Immature natural killer cell (primary cell): ENCODE results near the gene NPTX2. TPM values are rescaled to one million over a fixed set of nuclear protein-coding genes. Genes with fewer than 3 reads are reported as not detected.

Experiments used
- DNase-seq, 3 donors: peaks; one replicate each; pipeline ENCODE4 v3.0.0; 2022; ENCODE audit warnings: mixed read lengths in 1 of 3
- H3K27ac Mint-ChIP-seq, 6 donors: one replicate each; pipeline ENCODE4 v1.8.0; 2020; ENCODE audit warnings: mixed read lengths in 6 of 6, mild to moderate bottlenecking in 5 of 6, inconsistent platforms in 4 of 6, moderate library complexity in 3 of 6
- H3K27me3 Mint-ChIP-seq, 3 donors: one replicate each; pipeline ENCODE4 v1.8.0; 2020 to 2021; ENCODE audit warnings: low read depth in 3 of 3, mild to moderate bottlenecking in 3 of 3, mixed read lengths in 3 of 3, moderate library complexity in 3 of 3, inconsistent platforms in 1 of 3
- H3K36me3 Mint-ChIP-seq, 3 donors: one replicate each; pipeline ENCODE4 v1.8.0; 2020; ENCODE audit warnings: mixed read lengths in 3 of 3, inconsistent platforms in 2 of 3, mild to moderate bottlenecking in 2 of 3
- H3K4me1 Mint-ChIP-seq, 2 donors: one replicate each; pipeline ENCODE4 v1.8.0; 2020; ENCODE audit warnings: inconsistent platforms in 2 of 2, mild to moderate bottlenecking in 2 of 2, mixed read lengths in 2 of 2, moderate library complexity in 1 of 2
- H3K4me3 Mint-ChIP-seq, 5 donors: one replicate each; pipeline ENCODE4 v1.8.0; 2020; ENCODE audit warnings: mild to moderate bottlenecking in 5 of 5, mixed read lengths in 5 of 5, inconsistent platforms in 3 of 5, moderate library complexity in 3 of 5
- H3K9me3 Mint-ChIP-seq, 6 donors: one replicate each; pipeline ENCODE4 v1.8.0; 2020; ENCODE audit warnings: mild to moderate bottlenecking in 6 of 6, mixed read lengths in 6 of 6, inconsistent platforms in 4 of 6, moderate library complexity in 3 of 6
- polyA plus RNA-seq, 3 donors: library from polyadenylated mRNA; unstranded; fragments of 300-500 nt; fragmentation: Illumina TruSeq; gene quantifications; one replicate each; pipeline ENCODE4 v1.2.3, GENCODE V29; 2021

NPTX2 gene
- polyA plus RNA-seq, 3 donors from 2014 or later: not detected

GRCh38 chr7:98651760-98652159 is 34.7 kb downstream of the NPTX2 start:
- Mint-ChIP-seq H3K4me3 (no peak overlapping the region), H3K9me3 (no peaks in the 10 kb centered on the region), H3K4me1 (no peaks in the 10 kb centered on the region), H3K36me3 (no peaks in the 10 kb centered on the region), H3K27ac (no peak overlapping the region), H3K27me3 (peaks cover 0 to 2% (median 0%) of the 10 kb centered on the region in 3 donors)
- DNase-seq: no peak

- H3K36me3 Mint-ChIP-seq: no peaks in the 10 kb centered on the region
- no peaks in the 10 kb centered on the region for H3K9me3 Mint-ChIP-seq
Observed at GRCh38 chr7:98653601-98654310, 36.7 kb downstream of the NPTX2 start.

GRCh38 chr7:98654524-98655272 is 37.6 kb downstream of the NPTX2 start:
- Mint-ChIP-seq H3K27me3 (peaks cover 0 to 1% (median 0%) of the 10 kb centered on the region in 3 donors), H3K27ac (no peak overlapping the region)

More at GRCh38 chr7:98653601-98654310, 36.7 kb downstream of the NPTX2 start:
- Mint-ChIP-seq H3K4me1 (no peaks in the 10 kb centered on the region), H3K27me3 (peaks cover 0 to 2% (median 0%) of the 10 kb centered on the region in 3 donors), H3K4me3 (no peak overlapping the region), H3K27ac (no peak overlapping the region)
- no peak for DNase-seq

GRCh38 chr7:98655611-98656010 is 38.5 kb downstream of the NPTX2 start:
- no peaks in the 10 kb centered on the region for H3K9me3 Mint-ChIP-seq
- no peaks in the 10 kb centered on the region for H3K4me1 Mint-ChIP-seq
- H3K4me3 Mint-ChIP-seq: no peak overlapping the region
- no peaks in the 10 kb centered on the region for H3K36me3 Mint-ChIP-seq
- no peak overlapping the region for H3K27ac Mint-ChIP-seq
- peaks cover 0 to 1% (median 0%) of the 10 kb centered on the region in 3 donors for H3K27me3 Mint-ChIP-seq
- DNase-seq: no peak

More at GRCh38 chr7:98654524-98655272, 37.6 kb downstream of the NPTX2 start:
- Mint-ChIP-seq H3K9me3 (no peaks in the 10 kb centered on the region), H3K4me3 (no peak overlapping the region), H3K36me3 (no peaks in the 10 kb centered on the region), H3K4me1 (no peaks in the 10 kb centered on the region)
- DNase-seq: no peak

- no peaks in the 10 kb centered on the region for H3K9me3 Mint-ChIP-seq
- no peak overlapping the region for H3K27ac Mint-ChIP-seq
- DNase-seq: no peak
- no peak overlapping the region for H3K4me3 Mint-ChIP-seq
- H3K27me3 Mint-ChIP-seq: peaks cover 0 to 1% (median 0%) of the 10 kb centered on the region in 3 donors
- H3K4me1 Mint-ChIP-seq: no peaks in the 10 kb centered on the region
- H3K36me3 Mint-ChIP-seq: no peaks in the 10 kb centered on the region
Observed at GRCh38 chr7:98656899-98657298, 39.8 kb downstream of the NPTX2 start.

- Mint-ChIP-seq H3K27me3 (peaks cover 0 to 1% (median 0%) of the 10 kb centered on the region in 3 donors), H3K36me3 (no peaks in the 10 kb centered on the region), H3K4me3 (no peak overlapping the region), H3K4me1 (no peaks in the 10 kb centered on the region), H3K27ac (no peak overlapping the region), H3K9me3 (no peaks in the 10 kb centered on the region)
- no peak for DNase-seq
Observed at GRCh38 chr7:98657736-98658135, 40.7 kb downstream of the NPTX2 start.

- no peak for DNase-seq
- Mint-ChIP-seq H3K36me3 (no peaks in the 10 kb centered on the region), H3K9me3 (peaks cover 0 to 4% (median 0%) of the 10 kb centered on the region in 6 donors), H3K27ac (no peak overlapping the region), H3K4me3 (no peak overlapping the region), H3K4me1 (no peaks in the 10 kb centered on the region), H3K27me3 (peaks cover 3 to 7% (median 6%) of the 10 kb centered on the region in 3 donors)
Observed at GRCh38 chr7:98659756-98660155, 42.7 kb downstream of the NPTX2 start.

GRCh38 chr7:98661607-98662006 is 44.5 kb downstream of the NPTX2 start:
- Mint-ChIP-seq H3K9me3 (peaks cover 0 to 4% (median 0%) of the 10 kb centered on the region in 6 donors), H3K27ac (no peak overlapping the region), H3K27me3 (peaks cover 3 to 7% (median 6%) of the 10 kb centered on the region in 3 donors), H3K36me3 (no peaks in the 10 kb centered on the region), H3K4me3 (no peak overlapping the region), H3K4me1 (no peaks in the 10 kb centered on the region)
- no peak for DNase-seq

- DNase-seq: no peak
- H3K36me3 Mint-ChIP-seq: no peaks in the 10 kb centered on the region
- H3K9me3 Mint-ChIP-seq: peaks cover 0 to 4% (median 0%) of the 10 kb centered on the region in 6 donors
- peaks cover 3 to 7% (median 6%) of the 10 kb centered on the region in 3 donors for H3K27me3 Mint-ChIP-seq
- H3K27ac Mint-ChIP-seq: no peak overlapping the region
- H3K4me1 Mint-ChIP-seq: no peaks in the 10 kb centered on the region
- no peak overlapping the region for H3K4me3 Mint-ChIP-seq
Observed at GRCh38 chr7:98662289-98662688, 45.2 kb downstream of the NPTX2 start.

GRCh38 chr7:98664882-98665281 is 47.8 kb downstream of the NPTX2 start:
- Mint-ChIP-seq H3K27ac (no peak overlapping the region), H3K9me3 (peaks cover 0 to 4% (median 0%) of the 10 kb centered on the region in 6 donors), H3K4me1 (no peaks in the 10 kb centered on the region), H3K36me3 (no peaks in the 10 kb centered on the region), H3K4me3 (no peak overlapping the region), H3K27me3 (peaks cover 3 to 7% (median 5%) of the 10 kb centered on the region in 3 donors)
- DNase-seq: no peak

GRCh38 chr7:98668255-98668654 is 51.2 kb downstream of the NPTX2 start:
- Mint-ChIP-seq H3K9me3 (peaks cover 0 to 6% (median 0%) of the 10 kb centered on the region in 6 donors), H3K27ac (no peak overlapping the region), H3K36me3 (no peaks in the 10 kb centered on the region), H3K4me3 (no peak overlapping the region), H3K27me3 (peaks cover 3 to 7% (median 5%) of the 10 kb centered on the region in 3 donors), H3K4me1 (no peaks in the 10 kb centered on the region)
- no peak for DNase-seq

GRCh38 chr7:98669329-98670000 is 52.4 kb downstream of the NPTX2 start:
- no peak overlapping the region for H3K4me3 Mint-ChIP-seq
- H3K4me1 Mint-ChIP-seq: no peaks in the 10 kb centered on the region
- no peak for DNase-seq
- H3K27me3 Mint-ChIP-seq: peaks cover 0 to 1% (median 0%) of the 10 kb centered on the region in 3 donors
- H3K36me3 Mint-ChIP-seq: no peaks in the 10 kb centered on the region
- H3K27ac Mint-ChIP-seq: no peak overlapping the region
- peaks cover 0 to 8% (median 0%) of the 10 kb centered on the region in 6 donors for H3K9me3 Mint-ChIP-seq

- no peaks in the 10 kb centered on the region for H3K4me1 Mint-ChIP-seq
- H3K4me3 Mint-ChIP-seq: no peak overlapping the region
- no peaks in the 10 kb centered on the region for H3K36me3 Mint-ChIP-seq
- H3K9me3 Mint-ChIP-seq: peaks cover 0 to 8% (median 0%) of the 10 kb centered on the region in 6 donors
- H3K27ac Mint-ChIP-seq: no peak overlapping the region
- no peak for DNase-seq
- H3K27me3 Mint-ChIP-seq: no peaks in the 10 kb centered on the region
Observed at GRCh38 chr7:98670186-98670585, 53.1 kb downstream of the NPTX2 start.
